ENCODE data around the gene LGALS9.
"Not testable (repeated sequence)": the region's sequence is repeated elsewhere in the genome, so short reads cannot be mapped to it uniquely, and the experiment has no call there.

The LGALS9 gene

DNA sequence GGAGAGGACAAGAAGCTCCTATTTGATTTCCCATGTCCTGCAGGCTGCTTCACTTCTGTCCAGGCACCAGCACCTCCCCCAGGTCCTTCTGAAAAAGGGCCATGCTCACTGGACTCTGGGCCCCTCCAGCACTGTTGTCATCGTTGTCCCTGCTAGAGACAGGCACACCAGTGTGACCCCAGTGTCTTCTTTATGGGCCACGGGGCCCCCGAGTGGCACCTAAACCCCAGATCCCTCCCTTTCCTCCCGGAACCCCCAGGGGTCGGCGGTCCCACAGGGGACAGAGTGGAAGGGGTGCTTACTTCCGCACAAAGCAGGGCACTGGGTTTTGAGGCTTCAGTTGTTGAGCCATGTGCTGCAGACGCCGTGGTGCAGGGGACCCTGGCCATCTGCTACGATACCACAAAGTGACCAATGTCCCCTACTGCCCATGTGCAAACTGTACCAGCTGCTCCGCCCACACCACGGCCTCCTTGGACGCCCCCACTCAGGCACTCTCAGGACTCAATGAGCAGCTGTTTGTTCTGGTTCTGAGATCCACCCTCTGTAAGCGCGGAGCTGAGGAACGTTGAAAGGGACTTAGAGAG lies 24.6 kb downstream of the LGALS9 start:
- DNase-seq: not testable (repeated sequence)

DNA sequence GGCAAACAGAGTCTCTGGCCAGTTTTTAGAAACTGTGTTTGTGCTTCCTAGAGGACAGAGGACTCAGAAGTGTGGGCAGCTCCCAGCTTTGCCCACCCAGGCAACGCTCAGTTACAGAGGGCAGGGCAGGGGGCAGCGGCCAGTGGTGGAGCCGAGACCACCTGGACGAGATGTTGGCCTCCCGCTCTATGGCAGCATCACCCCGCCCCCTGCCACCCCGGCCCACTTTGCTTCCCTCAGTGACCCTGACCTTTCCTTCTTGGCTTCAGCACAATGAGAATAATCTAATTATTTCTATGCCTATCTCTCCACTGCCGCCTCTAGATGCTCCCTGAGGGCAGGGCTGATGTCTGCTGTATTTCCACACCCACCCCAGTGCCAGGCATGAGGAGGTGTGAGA lies 25.6 kb downstream of the LGALS9 start:
- DNase-seq: not testable (repeated sequence)

DNA sequence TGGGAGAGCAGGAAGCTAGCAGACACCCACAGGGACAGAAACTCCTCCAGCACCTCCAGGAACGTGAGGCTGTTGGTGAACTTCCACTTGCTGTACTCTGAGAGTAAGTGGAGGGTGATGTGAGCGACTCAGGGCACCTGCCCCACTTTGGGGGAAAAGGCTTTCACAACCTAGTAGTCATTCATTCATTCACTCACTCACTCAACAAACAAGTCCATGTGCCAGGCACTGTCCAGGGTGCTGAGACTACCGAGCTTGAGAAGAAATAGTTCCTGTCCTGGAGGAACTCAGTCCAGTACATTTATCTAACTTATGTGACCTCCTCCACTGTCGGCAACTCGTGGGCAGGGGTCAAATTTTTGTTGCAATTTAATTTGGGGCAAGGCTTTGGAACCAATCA lies 26.6 kb downstream of the LGALS9 start:
- no peak for DNase-seq

DNA sequence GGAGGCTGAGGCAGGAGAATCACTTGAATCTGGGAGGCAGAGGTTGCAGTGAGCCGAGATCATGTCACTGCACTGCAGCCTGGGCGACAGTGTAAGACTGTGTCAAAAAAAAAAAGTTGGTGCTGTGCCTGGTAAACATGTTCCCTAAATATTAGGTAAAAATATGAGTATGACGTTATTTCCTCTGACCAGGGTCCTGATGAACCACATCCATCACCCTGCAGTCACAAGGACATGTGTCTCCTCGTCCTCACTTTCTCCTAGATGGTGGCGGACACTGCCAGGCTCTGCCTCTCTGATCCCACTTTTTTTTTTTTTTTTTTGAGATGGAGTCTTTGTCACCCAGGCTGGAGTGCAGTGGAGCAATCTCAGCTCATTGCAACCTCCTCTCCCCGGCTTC lies 28.7 kb downstream of the LGALS9 start:
- no peak for DNase-seq

DNA sequence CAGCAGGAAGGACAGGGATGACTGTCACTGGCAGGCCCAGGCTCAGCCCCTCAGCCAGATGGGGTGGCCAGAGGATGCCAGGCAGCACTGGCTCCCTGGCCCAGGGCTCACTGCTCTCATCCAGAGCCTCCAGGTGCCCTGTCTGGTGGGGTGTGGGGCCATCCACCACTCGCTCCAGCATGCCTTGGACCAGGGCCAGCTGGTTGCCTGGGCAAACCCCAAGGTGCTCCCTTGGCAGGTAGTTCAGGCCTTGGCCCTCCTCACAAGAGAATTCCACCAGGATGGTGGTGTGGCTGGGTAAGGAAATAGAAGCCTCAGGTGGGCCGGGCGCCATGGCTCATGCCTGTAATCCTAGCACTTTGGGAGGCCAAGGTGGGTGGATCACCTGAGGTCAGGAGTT lies 29.4 kb downstream of the LGALS9 start:
- no peak for DNase-seq

DNA sequence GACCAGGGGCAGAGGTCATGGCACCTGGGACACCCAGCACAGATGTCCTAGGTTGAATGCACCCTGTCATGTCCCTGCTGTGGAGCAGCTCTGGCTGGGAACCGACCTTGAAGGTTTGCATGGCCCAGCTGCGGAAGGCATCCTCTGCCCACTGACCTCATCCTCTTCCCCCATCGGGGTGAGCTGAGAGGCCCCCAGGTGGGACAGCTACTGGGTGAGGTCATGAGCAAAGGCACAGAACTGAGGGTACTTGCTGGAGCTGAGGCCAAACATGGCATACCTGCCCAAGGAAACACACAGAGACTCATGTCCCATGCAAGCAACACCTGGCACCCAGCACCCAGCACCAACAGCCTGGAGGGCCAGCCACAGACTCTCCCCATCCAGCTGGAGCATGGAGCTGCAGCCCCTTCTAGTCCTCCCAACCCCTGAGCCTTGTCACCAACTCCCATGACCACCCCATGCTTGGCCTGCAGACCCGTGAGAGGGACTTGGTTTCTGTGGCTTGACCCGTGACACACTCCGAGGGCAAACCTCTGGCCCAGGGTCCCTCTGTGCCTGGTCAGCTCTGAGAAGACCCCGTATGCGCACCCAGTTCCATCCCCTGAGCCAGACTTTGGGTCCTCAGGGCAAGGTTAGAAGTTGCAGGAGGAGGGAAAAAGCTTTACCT lies 33.1 kb downstream of the LGALS9 start:
- no peak for DNase-seq

DNA sequence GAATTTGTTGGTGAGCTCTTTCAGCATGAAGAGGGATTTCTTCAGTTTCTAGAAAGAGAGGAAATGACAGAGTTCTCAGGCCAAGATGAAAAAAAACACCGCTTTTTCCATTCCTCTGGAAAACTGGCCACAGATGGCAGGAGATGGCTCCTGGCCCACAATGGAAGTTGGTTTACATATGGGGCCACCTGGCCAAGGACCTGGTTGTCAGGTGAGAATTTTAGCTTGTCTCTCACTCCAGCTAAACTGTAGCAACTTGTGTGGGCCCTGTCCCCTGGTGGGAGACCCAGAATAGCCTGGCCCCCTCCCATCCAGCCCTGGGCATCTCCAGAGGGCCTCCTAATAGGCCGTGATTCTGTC lies 33.6 kb downstream of the LGALS9 start:
- no peak for DNase-seq

DNA sequence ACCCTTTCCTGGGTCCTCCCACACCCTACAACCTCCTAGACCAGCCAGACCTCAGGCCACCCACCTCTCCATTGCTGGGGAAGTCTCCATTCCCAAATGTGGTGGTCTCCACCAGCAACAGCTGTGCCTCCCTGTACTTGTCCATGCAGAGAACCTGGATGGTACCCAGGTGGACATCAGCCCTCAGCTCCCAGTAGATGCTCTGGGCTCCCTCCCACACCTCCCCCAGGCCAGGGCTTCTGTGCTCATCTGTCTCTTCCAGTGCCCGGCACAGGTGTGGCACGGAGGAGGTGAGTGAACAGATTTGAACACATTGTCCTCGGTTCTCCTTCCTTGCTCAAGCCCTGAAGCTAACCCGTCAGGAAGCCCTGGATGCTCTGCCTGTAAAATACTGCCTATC lies 34.6 kb downstream of the LGALS9 start:
- DNase-seq: no peak

DNA sequence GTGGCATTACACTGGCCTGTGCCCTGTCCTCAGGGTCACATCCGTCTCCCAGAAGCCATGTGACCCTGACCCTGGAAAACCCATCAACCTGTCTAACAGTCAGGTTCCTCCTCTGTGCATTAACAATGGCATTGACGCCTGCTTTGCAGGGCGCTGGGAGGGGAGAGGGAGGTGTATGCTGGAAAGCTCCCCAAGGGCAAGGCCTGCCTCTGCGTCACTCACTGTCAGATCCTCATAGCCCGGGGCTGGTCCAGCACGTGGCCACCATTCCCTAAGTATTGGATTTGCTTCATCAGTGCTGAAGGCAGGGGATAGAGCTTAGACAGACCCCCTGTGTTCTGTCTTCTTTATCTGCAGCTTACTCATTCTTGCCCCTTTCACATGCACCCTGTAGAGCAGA lies 35.3 kb downstream of the LGALS9 start:
- not testable (repeated sequence) for DNase-seq

DNA sequence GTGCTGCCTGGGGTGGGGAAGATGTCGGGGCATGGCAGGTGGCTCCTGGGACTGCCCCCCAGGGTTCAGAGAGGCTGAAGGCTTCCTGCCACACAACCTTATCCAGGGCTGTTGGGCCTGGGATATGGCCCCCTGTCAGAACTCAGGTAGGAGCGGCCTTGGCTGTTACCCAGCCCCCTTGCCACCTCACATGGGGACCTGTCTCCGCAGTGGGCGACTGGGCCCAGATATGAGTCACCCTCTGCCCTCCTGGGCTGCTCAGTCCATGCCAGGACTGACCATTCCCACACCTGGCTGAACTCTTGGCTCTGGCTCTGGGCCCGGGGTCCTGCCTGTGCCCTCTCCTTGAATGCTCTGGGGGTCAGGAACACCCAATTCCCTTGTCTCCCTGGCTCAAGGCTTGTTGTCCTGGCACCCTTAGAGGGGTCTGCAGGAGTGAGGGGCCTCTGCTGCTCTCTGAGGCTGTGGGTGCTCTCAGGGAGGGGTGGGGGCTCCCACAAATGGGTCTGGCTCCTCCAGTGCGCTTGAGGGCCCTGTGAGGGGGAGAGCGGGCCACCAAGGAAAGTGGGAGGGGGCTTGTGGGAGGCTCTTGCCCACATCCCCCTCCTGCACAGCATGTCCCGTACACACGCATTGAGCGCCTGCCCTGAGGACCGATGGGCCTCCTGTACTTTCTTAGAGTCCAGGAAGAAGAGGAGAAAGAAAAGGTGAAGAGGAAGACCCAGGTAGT lies 36.0 kb downstream of the LGALS9 start:
- no peak for DNase-seq

DNA sequence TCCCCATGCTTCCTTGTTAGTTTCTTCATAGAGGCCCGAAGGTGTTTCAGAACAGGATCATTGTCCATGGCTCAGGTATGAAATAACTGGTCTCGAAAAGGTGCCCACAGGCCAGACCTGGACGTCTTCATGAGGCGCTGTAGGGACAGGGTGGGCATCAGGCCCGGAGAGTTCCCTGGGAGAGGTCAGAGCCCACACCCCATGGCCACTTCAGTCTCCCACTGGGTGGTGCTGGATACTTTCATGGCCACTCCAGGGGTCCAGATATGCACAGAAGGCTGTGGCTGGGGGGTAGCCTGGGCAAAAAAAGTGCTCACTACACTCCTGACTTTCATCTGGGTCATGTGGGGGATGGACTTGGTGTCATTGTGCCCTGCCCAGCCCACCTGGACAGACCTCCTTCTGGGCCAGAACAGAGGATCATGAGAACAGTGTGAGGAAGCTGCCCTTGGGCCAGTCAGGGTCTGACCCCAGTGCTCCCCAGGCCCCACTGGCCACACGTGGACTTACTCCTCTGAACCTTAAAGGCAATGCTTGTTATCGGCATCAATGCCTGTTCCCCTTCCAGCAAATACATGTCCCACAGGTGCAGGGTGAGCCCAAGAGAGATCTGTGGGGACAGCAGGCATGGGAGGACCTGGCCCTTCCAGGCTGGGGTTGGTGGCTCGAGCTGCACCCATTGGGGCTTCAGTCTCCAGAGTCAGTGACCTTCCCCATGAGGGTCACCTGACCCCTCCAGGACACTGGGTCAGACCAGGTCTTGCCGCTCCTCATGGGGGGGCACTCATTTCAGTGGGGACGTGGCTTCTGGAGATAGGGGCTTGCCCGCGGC lies 36.9 kb downstream of the LGALS9 start:
- no peak for DNase-seq

DNA sequence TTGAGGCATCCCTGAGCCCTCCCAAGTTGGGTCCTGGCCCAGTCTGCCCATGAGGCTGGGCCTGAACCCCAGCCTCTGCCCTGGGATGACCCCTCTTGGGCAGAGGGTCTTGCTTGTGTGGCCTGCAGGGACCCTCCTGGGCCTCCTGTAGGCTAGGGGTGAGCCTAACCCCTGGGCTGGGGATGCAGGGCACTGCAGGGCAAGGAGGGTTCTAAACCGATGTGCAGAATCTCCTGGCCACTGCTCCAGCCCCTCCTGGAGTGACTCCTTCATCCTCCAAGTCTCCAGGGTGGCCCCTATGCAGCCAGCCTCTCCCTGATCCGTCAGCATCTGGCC lies 37.5 kb downstream of the LGALS9 start:
- no peak for DNase-seq

DNA sequence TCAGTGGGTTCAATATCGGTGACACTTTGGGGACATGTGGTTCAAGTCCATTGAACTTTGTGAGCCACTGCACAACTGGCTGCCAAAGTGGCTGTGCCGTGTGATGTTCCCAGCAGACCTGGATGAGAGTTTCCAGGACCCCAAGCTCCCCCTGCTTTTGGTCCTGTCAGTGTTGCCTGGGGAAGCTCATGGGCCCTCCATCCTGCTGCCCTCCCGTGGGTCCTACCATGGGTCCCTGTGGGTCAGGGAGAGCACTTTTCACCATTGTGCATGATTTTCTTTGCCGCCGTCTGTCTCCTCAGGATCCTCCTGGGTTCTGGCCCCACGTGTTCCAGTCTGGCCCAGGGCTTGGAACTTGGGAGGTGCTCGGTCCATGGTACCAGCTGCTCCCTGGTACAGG lies 38.1 kb downstream of the LGALS9 start:
- no peak for DNase-seq

DNA sequence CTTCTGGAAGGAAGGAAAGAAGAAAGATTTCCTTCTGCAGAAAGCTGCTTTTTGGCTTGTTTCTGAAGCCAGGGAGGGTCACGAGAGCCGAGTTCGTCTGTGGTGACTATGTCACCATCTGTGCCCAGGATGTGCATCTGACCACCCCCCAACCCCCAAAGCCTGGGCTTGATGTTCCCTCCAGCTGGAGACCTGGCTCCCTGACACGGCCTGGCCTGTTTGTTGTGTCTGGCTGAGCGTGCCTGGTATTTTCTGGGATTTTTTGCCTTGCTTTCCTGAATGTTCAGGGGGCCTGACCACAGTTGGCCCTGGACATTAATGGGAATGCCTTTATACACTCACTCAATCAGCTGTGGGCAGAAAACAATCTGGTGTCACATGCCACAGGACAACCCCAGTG lies 38.9 kb downstream of the LGALS9 start:
- DNase-seq: no peak

DNA sequence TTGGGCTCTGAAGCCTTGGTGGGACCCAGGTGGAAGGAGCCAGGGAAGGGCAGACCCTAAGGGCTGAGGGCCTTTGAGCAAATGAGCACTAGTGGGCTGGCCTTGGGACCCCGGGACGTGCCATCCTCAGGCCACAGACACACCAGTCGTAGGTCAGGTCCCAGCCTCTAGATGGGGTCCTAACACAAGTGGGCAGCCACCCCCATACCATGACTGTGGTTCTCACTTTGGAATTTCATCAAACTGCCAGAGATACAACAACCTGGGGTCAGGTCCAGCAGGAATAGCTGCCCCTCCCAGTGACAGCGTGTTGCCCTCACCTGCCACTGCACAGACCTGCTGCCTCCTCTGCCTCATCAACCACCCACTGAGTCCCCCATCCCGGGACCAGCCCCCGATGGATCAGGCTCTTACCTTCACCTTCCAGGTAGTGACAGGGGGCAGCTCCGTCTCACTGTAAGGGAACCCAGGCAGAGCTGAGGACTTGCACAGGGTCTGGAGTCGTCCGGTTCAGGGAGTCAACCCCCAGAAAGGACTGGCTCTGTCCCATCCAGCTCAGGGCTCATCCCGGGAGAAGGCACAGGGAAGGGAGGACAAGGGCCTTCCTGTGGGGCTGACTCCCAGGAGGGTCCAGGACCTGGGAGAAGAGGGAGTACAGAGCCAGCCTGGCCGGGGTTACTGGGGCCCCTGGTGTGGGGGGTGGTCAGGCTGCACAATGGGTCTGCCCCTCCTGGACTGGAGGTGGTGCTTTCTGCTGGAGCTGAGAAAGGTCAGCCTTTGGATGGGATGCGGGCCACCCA lies 40.0 kb downstream of the LGALS9 start:
- DNase-seq: no peak

DNA sequence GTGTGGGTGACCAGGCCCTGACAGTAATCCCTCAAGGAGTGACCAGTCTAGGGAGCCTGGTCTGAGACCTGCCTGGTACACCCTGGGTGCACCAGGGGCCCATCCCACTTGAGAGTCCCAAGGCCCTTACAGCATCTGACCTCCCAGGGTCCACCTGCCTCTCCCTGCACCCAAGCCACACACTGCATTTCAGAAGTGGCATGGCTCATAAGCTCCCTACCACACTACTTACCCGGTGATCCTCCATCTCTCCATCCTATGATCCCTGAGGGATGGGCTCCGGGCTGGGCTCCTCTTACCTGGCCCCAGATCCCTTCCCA lies 40.6 kb downstream of the LGALS9 start:
- no peak for DNase-seq

DNA sequence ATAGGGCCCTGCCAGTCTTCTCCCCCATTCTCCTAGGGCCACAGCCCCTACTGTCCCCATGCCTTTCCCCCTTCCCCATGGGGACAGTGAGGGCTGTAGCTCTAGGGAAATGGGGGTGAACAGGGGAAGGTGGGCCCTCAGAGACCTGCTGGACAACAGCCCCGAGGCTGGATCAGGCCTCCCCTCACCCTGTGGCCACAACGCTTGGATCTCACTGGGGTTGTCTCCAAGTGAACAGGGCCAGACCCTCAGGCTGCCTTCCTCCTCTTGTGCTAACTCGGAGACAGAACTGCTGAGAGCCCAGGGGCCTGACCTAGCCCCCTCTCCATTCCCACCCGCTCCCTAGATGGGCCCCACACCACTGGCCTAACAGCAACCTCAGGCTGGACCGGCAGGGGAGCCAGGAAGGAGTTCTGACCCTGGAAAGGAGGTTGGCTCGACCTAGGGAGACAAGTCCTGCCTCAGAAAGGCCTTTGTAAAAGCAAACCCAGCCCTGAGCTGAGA lies 41.0 kb downstream of the LGALS9 start:
- DNase-seq: not testable (repeated sequence)

DNA sequence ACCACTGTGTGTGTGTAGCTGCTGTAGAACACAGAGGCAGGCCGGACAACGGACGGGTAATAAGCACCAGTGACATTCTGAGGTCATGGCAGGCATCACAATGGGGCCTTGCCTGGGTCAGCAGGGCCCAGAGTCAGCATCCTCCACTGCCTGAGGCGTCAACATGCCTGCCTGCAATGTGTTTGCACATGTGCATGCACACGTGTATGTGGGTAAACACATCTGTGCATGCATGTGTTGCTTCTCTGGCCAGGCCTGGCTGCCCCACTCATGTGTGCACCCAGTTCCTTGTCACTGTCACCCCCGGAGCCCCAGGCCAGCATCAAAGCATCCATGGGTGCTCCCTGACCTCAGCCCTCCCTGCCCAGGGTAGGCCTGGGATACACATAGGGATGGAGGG lies 43.3 kb downstream of the LGALS9 start:
- no peak for DNase-seq

DNA sequence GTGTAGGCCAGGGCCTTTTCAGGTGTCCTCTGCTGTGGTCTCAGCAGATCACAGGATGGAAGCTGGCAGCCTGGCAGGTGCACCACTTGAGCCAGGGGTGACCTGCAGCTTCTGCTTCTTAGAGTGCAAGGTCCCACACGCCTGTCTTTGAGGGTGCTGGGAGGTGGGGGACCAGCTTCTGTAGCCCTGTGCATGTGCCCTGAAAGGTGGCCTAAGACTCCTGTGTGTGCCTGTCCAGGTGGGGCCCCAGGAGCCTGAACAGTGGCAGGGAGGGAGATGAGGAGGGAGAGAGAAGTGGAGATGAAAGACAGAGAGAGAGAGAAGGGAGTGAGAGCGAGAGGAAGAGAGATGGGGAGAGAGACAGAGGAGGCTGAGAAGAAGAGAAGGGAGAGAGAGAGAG lies 46.2 kb downstream of the LGALS9 start:
- DNase-seq: no peak

DNA sequence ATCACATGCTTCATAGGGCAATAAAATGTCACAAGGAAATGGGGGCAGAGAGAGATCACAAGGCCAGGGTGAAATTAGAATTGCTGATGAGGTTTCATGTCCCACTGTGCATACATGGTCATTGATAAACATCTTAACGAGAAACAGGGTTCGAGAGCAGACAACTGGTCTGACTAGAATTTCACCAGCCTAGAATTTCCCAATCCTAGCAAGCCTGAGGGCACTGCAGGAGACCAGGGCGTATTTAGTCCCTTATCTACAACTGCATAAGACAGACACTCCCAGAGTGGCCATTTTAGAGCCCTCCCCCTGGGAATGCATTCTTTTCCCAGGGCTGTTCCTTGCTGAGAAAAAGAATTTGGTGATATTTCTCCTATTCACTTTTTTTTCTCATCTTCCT lies 55.3 kb downstream of the LGALS9 start:
- not testable (repeated sequence) for DNase-seq

DNA sequence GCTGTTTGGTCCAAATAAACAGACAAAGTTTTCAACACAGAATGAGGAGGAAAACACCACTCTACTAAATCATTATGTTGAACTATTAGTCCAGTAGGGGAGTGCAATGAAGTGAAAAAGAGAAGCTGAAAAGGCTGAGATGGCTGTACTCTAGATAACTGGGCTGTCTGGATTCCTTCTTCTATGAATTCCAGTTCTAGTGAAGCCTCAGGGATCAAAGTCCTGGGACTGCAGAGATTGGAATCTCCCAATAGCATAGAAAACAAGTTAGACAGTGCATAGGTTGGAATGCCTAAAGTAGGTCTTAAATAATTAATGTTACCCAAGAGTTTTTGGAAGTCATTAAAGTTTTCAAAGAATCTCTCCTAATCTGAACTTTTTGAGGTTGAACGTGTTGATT lies 59.9 kb downstream of the LGALS9 start:
- no peak for DNase-seq

DNA sequence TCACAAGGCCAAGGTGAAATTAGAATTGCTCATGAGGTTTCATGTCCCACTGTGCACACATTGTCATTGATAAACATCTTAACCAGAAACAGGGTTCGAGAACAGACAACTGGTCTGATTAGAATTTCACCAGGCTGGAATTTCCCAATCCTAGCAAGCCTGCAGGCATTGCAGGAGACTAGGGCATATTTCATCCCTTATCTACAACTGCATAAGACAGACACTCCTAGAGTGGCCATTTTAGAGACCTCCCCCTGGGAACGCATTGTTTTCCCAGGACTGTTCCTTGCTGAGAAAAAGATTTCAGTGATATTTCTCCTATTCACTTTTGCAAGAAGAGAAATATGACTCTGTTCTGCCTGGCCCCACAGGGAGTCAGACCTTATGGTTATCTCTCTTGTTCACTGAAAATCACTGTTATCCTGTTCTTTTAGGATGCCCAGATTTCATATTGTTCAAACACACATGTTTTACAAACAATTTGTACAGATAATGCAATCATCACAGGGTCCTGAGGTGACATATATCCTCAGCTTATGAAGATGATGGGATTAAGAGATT lies 64.3 kb downstream of the LGALS9 start:
- DNase-seq: not testable (repeated sequence)

Data from NCI-H2107 (cell line).